ENCODE data around the gene DOCK1. TPM values are rescaled to one million over a fixed set of nuclear protein-coding genes. Genes with fewer than 3 reads are reported as not detected.

DOCK1 gene
- 21.3 TPM for polyA plus RNA-seq (2013, experiment 1 of 2)
- 21.3 TPM for polyA plus RNA-seq (2013, experiment 2 of 2)

GRCh38 chr10:126904818-126905701, at the start of gene DOCK1:
Gene DOCK1, plus strand, starts transcription at chr10:126905428. Its CDS starts 90 bp downstream, at chr10:126905518.
- Histone ChIP-seq H3K4me2 (ENCODE audit: insufficient read depth, low read length, poor library complexity, severe bottlenecking) (peak within 1 kb of the TSS; percentile 61), H3K9ac (ENCODE audit: low read depth, low read length, poor library complexity) (peak within 1 kb of the TSS; percentile 88), H2AK5ac (ENCODE audit: low read depth, low read length) (peak within 1 kb of the TSS; percentile 71), H3K9me3 (replicated peaks in 1 of 2; ENCODE audit: control insufficient read depth in 2 of 2, insufficient read depth in 1 of 2, low read depth in 1 of 2, low read length in 2 of 2) (peaks cover 0 to 3% of the 10 kb centered on the region in 2 donors), H2BK12ac (ENCODE audit: low read length) (peak within 1 kb of the TSS; percentile 41), H3K27me3 (ENCODE audit: control insufficient read depth in 3 of 3, insufficient read depth in 3 of 3, low read depth in 1 of 3, low read length in 3 of 3) (no peaks in the 10 kb centered on the region), H4K91ac (ENCODE audit: low read depth, low read length, poor library complexity) (no peak within 1 kb of the TSS), H3K4me1 (ENCODE audit: control insufficient read depth in 2 of 2, insufficient read depth in 1 of 2, low read depth in 1 of 2, low read length in 2 of 2) (peaks cover 2 to 12% of the 10 kb centered on the region in 2 donors), H2AFZ (ENCODE audit: low read length) (peak within 1 kb of the TSS; percentile 96), H3K27ac (replicated peaks; ENCODE audit: low read length) (no peak within 1 kb of the TSS), H3K4ac (ENCODE audit: low read length) (no peak within 1 kb of the TSS), H4K8ac (ENCODE audit: low read depth, low read length) (peak within 1 kb of the TSS; percentile 17), H3K4me3 (ENCODE audit: low read length in 2 of 2) (peak within 1 kb of the TSS; percentile 63 to 88), H3K36me3 (replicated peaks in 1 of 2; ENCODE audit: control insufficient read depth in 2 of 2, insufficient read depth in 2 of 2, low read length in 2 of 2) (peaks cover 6 to 35% of the 10 kb centered on the region in 2 donors), H2BK120ac (ENCODE audit: low read depth, low read length) (no peak within 1 kb of the TSS), H3K23ac (ENCODE audit: low read depth, low read length, poor library complexity) (peak within 1 kb of the TSS; percentile 76), H2BK15ac (ENCODE audit: low read length) (peak within 1 kb of the TSS; percentile 86), H3K79me1 (ENCODE audit: low read depth, low read length) (peaks cover 6% of the 10 kb centered on the region), H3K14ac (ENCODE audit: low read length) (peak within 1 kb of the TSS; percentile 59), H2BK5ac (ENCODE audit: low read length) (peak within 1 kb of the TSS; percentile 70), H3K18ac (ENCODE audit: low read length) (peak within 1 kb of the TSS; percentile 94)
- DNase-seq (ENCODE audit: low spot score) = peak; percentile 63
- WGBS, 2 donors (ENCODE audit: extremely low coverage in 2 of 2, insufficient read length in 2 of 2, insufficient replicate concordance in 1 of 2) = no CpG with 5 or more reads among the region's 108 CpGs

- Histone ChIP-seq H3K4me3 (ENCODE audit: low read length in 2 of 2) (no peak overlapping the region), H3K9me3 (replicated peaks in 1 of 2; ENCODE audit: control insufficient read depth in 2 of 2, insufficient read depth in 1 of 2, low read depth in 1 of 2, low read length in 2 of 2) (no peaks in the 10 kb centered on the region), H4K8ac (ENCODE audit: low read depth, low read length) (no peak overlapping the region), H3K4me2 (ENCODE audit: insufficient read depth, low read length, poor library complexity, severe bottlenecking) (no peak overlapping the region), H2BK5ac (ENCODE audit: low read length) (no peak overlapping the region), H3K36me3 (replicated peaks in 1 of 2; ENCODE audit: control insufficient read depth in 2 of 2, insufficient read depth in 2 of 2, low read length in 2 of 2) (no peaks in the 10 kb centered on the region), H3K27ac (replicated peaks; ENCODE audit: low read length) (no peak overlapping the region), H3K23ac (ENCODE audit: low read depth, low read length, poor library complexity) (no peak overlapping the region), H4K91ac (ENCODE audit: low read depth, low read length, poor library complexity) (no peak overlapping the region), H2BK12ac (ENCODE audit: low read length) (no peak overlapping the region), H3K4me1 (ENCODE audit: control insufficient read depth in 2 of 2, insufficient read depth in 1 of 2, low read depth in 1 of 2, low read length in 2 of 2) (no peaks in the 10 kb centered on the region), H3K27me3 (ENCODE audit: control insufficient read depth in 3 of 3, insufficient read depth in 3 of 3, low read depth in 1 of 3, low read length in 3 of 3) (no peaks in the 10 kb centered on the region), H3K14ac (ENCODE audit: low read length) (no peak overlapping the region), H2AFZ (ENCODE audit: low read length) (no peak overlapping the region), H3K79me1 (ENCODE audit: low read depth, low read length) (no peaks in the 10 kb centered on the region), H3K9ac (ENCODE audit: low read depth, low read length, poor library complexity) (no peak overlapping the region), H3K4ac (ENCODE audit: low read length) (no peak overlapping the region), H2BK120ac (ENCODE audit: low read depth, low read length) (peak overlapping the region; percentile 4), H2BK15ac (ENCODE audit: low read length) (no peak overlapping the region), H3K18ac (ENCODE audit: low read length) (no peak overlapping the region), H2AK5ac (ENCODE audit: low read depth, low read length) (no peak overlapping the region)
- no CpG with 5 or more reads among the region's 8 CpGs for WGBS, 2 donors (ENCODE audit: extremely low coverage in 2 of 2, insufficient read length in 2 of 2, insufficient replicate concordance in 1 of 2)
- no peak for DNase-seq (ENCODE audit: low spot score)
These were observed 47.9 kb upstream of the DOCK1 start for GRCh38 chr10:126857178-126857806.

GRCh38 chr10:126867567-126868365, 37.5 kb upstream of the DOCK1 start:
- no peaks in the 10 kb centered on the region for H3K9me3 ChIP-seq (replicated peaks in 1 of 2; ENCODE audit: control insufficient read depth in 2 of 2, insufficient read depth in 1 of 2, low read depth in 1 of 2, low read length in 2 of 2)
- no peaks in the 10 kb centered on the region for H3K36me3 ChIP-seq (replicated peaks in 1 of 2; ENCODE audit: control insufficient read depth in 2 of 2, insufficient read depth in 2 of 2, low read length in 2 of 2)
- no peak overlapping the region for H2BK15ac ChIP-seq (ENCODE audit: low read length)
- H2AFZ ChIP-seq (ENCODE audit: low read length) = no peak overlapping the region
- H3K18ac ChIP-seq (ENCODE audit: low read length) = peak overlapping the region; percentile 18
- no peak overlapping the region for H3K4me2 ChIP-seq (ENCODE audit: insufficient read depth, low read length, poor library complexity, severe bottlenecking)
- H3K14ac ChIP-seq (ENCODE audit: low read length) = no peak overlapping the region
- DNase-seq (ENCODE audit: low spot score) = no peak
- H4K91ac ChIP-seq (ENCODE audit: low read depth, low read length, poor library complexity) = no peak overlapping the region
- H3K23ac ChIP-seq (ENCODE audit: low read depth, low read length, poor library complexity) = no peak overlapping the region
- no peak overlapping the region for H2BK5ac ChIP-seq (ENCODE audit: low read length)
- peaks cover 0 to 4% of the 10 kb centered on the region in 2 donors for H3K4me1 ChIP-seq (ENCODE audit: control insufficient read depth in 2 of 2, insufficient read depth in 1 of 2, low read depth in 1 of 2, low read length in 2 of 2)
- no peak overlapping the region for H3K27ac ChIP-seq (replicated peaks; ENCODE audit: low read length)
- H2BK12ac ChIP-seq (ENCODE audit: low read length) = no peak overlapping the region
- no peaks in the 10 kb centered on the region for H3K27me3 ChIP-seq (ENCODE audit: control insufficient read depth in 3 of 3, insufficient read depth in 3 of 3, low read depth in 1 of 3, low read length in 3 of 3)
- no peak overlapping the region for H3K4me3 ChIP-seq (ENCODE audit: low read length in 2 of 2)
- no peak overlapping the region for H3K4ac ChIP-seq (ENCODE audit: low read length)
- WGBS, 2 donors (ENCODE audit: extremely low coverage in 2 of 2, insufficient read length in 2 of 2, insufficient replicate concordance in 1 of 2) = no CpG with 5 or more reads among the region's 9 CpGs
- H4K8ac ChIP-seq (ENCODE audit: low read depth, low read length) = no peak overlapping the region
- no peaks in the 10 kb centered on the region for H3K79me1 ChIP-seq (ENCODE audit: low read depth, low read length)
- no peak overlapping the region for H3K9ac ChIP-seq (ENCODE audit: low read depth, low read length, poor library complexity)
- H2BK120ac ChIP-seq (ENCODE audit: low read depth, low read length) = no peak overlapping the region
- no peak overlapping the region for H2AK5ac ChIP-seq (ENCODE audit: low read depth, low read length)

All from neuronal stem cell (in vitro differentiated cells).